H1 (cell line): ENCODE data around the gene MDH1. TPM values are rescaled to one million over a fixed set of nuclear protein-coding genes. Genes with fewer than 3 reads are reported as not detected.

ENCODE experiments used
- CTCF ChIA-PET: fragments of 300-600 bp; sonication (Branson Sonifier 250); formaldehyde crosslinking; loops from one replicate; lab custom pipeline; 2021; ENCODE audit not compliant: partially characterized antibody; lab: Charles Lee
- POLR2A ChIA-PET: fragments of 300-600 bp; sonication (Branson Sonifier 250); formaldehyde crosslinking; loops from one replicate; lab custom pipeline; 2021; ENCODE audit warnings: inconsistent platforms; ENCODE audit not compliant: partially characterized antibody; lab: Charles Lee
- DNase-seq, 2 experiments: peaks; one replicate each; pipeline versions ENCODE4 v3.0.0 to v3.0.0-alpha.2; 2010 to 2022; ENCODE audit warnings: low spot score in 2 of 2, low read depth in 1 of 2, mixed read lengths in 1 of 2
- FAIRE-seq: peaks from 2 replicates; lab custom pipeline; 2011; peaks lifted over from hg19 to GRCh38; lab: Jason Lieb, UNC
- H2AFZ ChIP-seq: 2 replicates; pipeline ENCODE4 v1.8.1; 2012; ENCODE audit warnings: low read length, inconsistent platforms
- H2AK5ac ChIP-seq: 2 replicates; pipeline ENCODE4 v1.6.1; 2013; ENCODE audit warnings: low read depth, low read length
- H2BK120ac ChIP-seq: replicated peaks from 2 replicates; pipeline ENCODE3; 2013; ENCODE audit warnings: low read depth, low read length, inconsistent platforms
- H2BK12ac ChIP-seq: 2 replicates; pipeline ENCODE4 v1.6.1; 2013; ENCODE audit warnings: low read depth, low read length
- H2BK15ac ChIP-seq: 2 replicates; pipeline ENCODE4 v1.6.1; 2013; ENCODE audit warnings: low read length
- H2BK20ac ChIP-seq: 2 replicates; pipeline ENCODE4 v1.6.1; 2013; ENCODE audit warnings: low read length
- H2BK5ac ChIP-seq: 2 replicates; pipeline ENCODE4 v1.6.1; 2013; ENCODE audit warnings: low read depth, low read length
- H3K14ac ChIP-seq: 2 replicates; pipeline ENCODE4 v1.6.1; 2013; ENCODE audit warnings: inconsistent platforms; ENCODE audit not compliant: insufficient read length
- H3K18ac ChIP-seq: 2 replicates; pipeline ENCODE4 v1.6.1; 2013; ENCODE audit warnings: low read length; ENCODE audit errors: extremely low read depth
- H3K23ac ChIP-seq: 2 replicates; pipeline ENCODE4 v1.6.1; 2013; ENCODE audit warnings: inconsistent platforms; ENCODE audit not compliant: insufficient read length
- H3K23me2 ChIP-seq: 2 replicates; pipeline ENCODE4 v1.6.1; 2013; ENCODE audit warnings: low read depth, low read length
- H3K27ac ChIP-seq: 2 replicates; pipeline ENCODE4 v1.6.1; 2011; ENCODE audit warnings: low read depth, low read length, inconsistent platforms
- H3K27me3 ChIP-seq, 4 experiments: replicated peaks in 1 of 4; 1 replicate in 1 of 4; 2 replicates in 3 of 4; pipeline versions ENCODE4 v1.6.1 to v1.8.1; 2011 to 2013; ENCODE audit warnings: low read length in 3 of 4, mild to moderate bottlenecking in 3 of 4, inconsistent platforms in 2 of 4, mixed read lengths in 2 of 4, moderate library complexity in 1 of 4; ENCODE audit not compliant: control insufficient read depth in 3 of 4, insufficient read depth in 3 of 4; ENCODE audit errors: extremely low read depth in 1 of 4
- H3K36me3 ChIP-seq, 4 experiments: 2 replicates each; pipeline versions ENCODE4 v1.6.1 to v1.8.1; 2011 to 2013; ENCODE audit warnings: mild to moderate bottlenecking in 4 of 4, low read length in 3 of 4, moderate library complexity in 2 of 4, control low read depth in 1 of 4, inconsistent platforms in 1 of 4; ENCODE audit not compliant: insufficient read depth in 4 of 4, control insufficient read depth in 2 of 4
- H3K4ac ChIP-seq: replicated peaks from 2 replicates; pipeline ENCODE3; 2013; ENCODE audit warnings: low read length, low read depth, mixed read lengths, inconsistent platforms; ENCODE audit not compliant: insufficient read length
- H3K4me1 ChIP-seq, 4 experiments: replicated peaks in 1 of 4; 1 replicate in 1 of 4; 2 replicates in 3 of 4; pipeline versions ENCODE4 v1.6.1 to v1.8.1; 2011 to 2013; ENCODE audit warnings: low read length in 3 of 4, inconsistent platforms in 2 of 4, mixed read lengths in 1 of 4; ENCODE audit not compliant: insufficient read depth in 4 of 4, control insufficient read depth in 3 of 4
- H3K4me2 ChIP-seq, 2 experiments: 2 replicates each; pipeline versions ENCODE4 v1.6.1 to v1.8.1; 2011 to 2013; ENCODE audit warnings: low read depth in 2 of 2, low read length in 2 of 2, control low read depth in 1 of 2, inconsistent platforms in 1 of 2, mild to moderate bottlenecking in 1 of 2; ENCODE audit not compliant: insufficient read depth in 1 of 2
- H3K4me3 ChIP-seq, 4 experiments: fragments of 200-600, 300-600 bp in 1 of 4; sonication (generic), shearing (Covaris generic), sonication (Bioruptor Twin) in 1 of 4; 2 replicates each; pipeline versions ENCODE4 v1.5.1 to v1.8.1; 2011 to 2016; ENCODE audit warnings: low read length in 4 of 4, low read depth in 3 of 4, control low read depth in 2 of 4, inconsistent platforms in 2 of 4, mild to moderate bottlenecking in 2 of 4, mixed read lengths in 1 of 4, moderate library complexity in 1 of 4; ENCODE audit not compliant: insufficient read depth in 2 of 4; ENCODE audit errors: extremely low read depth in 1 of 4
- H3K56ac ChIP-seq: replicated peaks from 2 replicates; pipeline ENCODE3; 2013; ENCODE audit warnings: low read depth, mild to moderate bottlenecking, mixed read lengths, low read length, inconsistent platforms; ENCODE audit not compliant: insufficient read length
- H3K79me1 ChIP-seq: 2 replicates; pipeline ENCODE4 v1.6.1; 2013; ENCODE audit warnings: low read depth, low read length, control low read depth
- H3K79me2 ChIP-seq, 2 experiments: 2 replicates each; pipeline versions ENCODE4 v1.6.1 to v1.8.1; 2012 to 2013; ENCODE audit warnings: low read length in 2 of 2, mild to moderate bottlenecking in 2 of 2, inconsistent platforms in 1 of 2; ENCODE audit not compliant: insufficient read depth in 2 of 2, control insufficient read depth in 1 of 2
- H3K9ac ChIP-seq, 4 experiments: replicated peaks in 1 of 4; 1 replicate in 1 of 4; 2 replicates in 3 of 4; pipeline versions ENCODE4 v1.6.1 to v1.8.1; 2011 to 2013; ENCODE audit warnings: low read depth in 3 of 4, low read length in 3 of 4, control low read depth in 2 of 4, mild to moderate bottlenecking in 2 of 4, moderate library complexity in 2 of 4, inconsistent platforms in 1 of 4; ENCODE audit errors: extremely low read depth in 1 of 4
- H3K9me3 ChIP-seq, 2 experiments: 2 replicates each; pipeline versions ENCODE4 v1.6.1 to v1.8.1; 2012 to 2013; ENCODE audit warnings: mild to moderate bottlenecking in 2 of 2, moderate library complexity in 2 of 2, control low read depth in 1 of 2, inconsistent platforms in 1 of 2, low read depth in 1 of 2, low read length in 1 of 2, mixed read lengths in 1 of 2; ENCODE audit not compliant: insufficient read depth in 2 of 2
- H4K20me1 ChIP-seq, 2 experiments: replicated peaks in 1 of 2; 2 replicates each; pipeline versions ENCODE3 to v1.8.1; 2011 to 2013; ENCODE audit warnings: inconsistent platforms in 2 of 2, low read length in 2 of 2, mild to moderate bottlenecking in 1 of 2; ENCODE audit not compliant: insufficient read depth in 2 of 2, control insufficient read depth in 1 of 2
- H4K5ac ChIP-seq: 2 replicates; pipeline ENCODE4 v1.6.1; 2013; ENCODE audit warnings: low read length, low read depth, mixed read lengths, inconsistent platforms; ENCODE audit not compliant: insufficient read length
- H4K8ac ChIP-seq: 2 replicates; pipeline ENCODE4 v1.8.0; 2013; ENCODE audit warnings: mild to moderate bottlenecking, moderate library complexity, low read length, inconsistent platforms; ENCODE audit not compliant: insufficient read depth; ENCODE audit errors: extremely low read depth
- H4K91ac ChIP-seq: replicated peaks from 2 replicates; pipeline ENCODE3; 2013; ENCODE audit warnings: low read length, mixed read lengths, inconsistent platforms; ENCODE audit not compliant: insufficient read length
- KDM4A ChIP-seq: IDR thresholded peaks from one replicate; pipeline ENCODE4 v1.7.1; 2012; ENCODE audit warnings: low read depth, mild to moderate bottlenecking, moderate library complexity, low read length, inconsistent platforms; ENCODE audit not compliant: severe bottlenecking
- WGBS, 2 experiments: shearing (Covaris generic) in 1 of 2; methylation state at CpG; one replicate each; pipeline versions ENCODE4 v1.1.6 to v1.1.7; 2013 to 2015; ENCODE audit warnings: low lambda C conversion rate in 2 of 2, mixed read lengths in 2 of 2, inconsistent platforms in 1 of 2, low coverage in 1 of 2, missing lambda C conversion rate in 1 of 2; ENCODE audit not compliant: insufficient replicate concordance in 2 of 2, insufficient coverage in 1 of 2, insufficient read length in 1 of 2; ENCODE audit errors: extremely low coverage in 1 of 2, missing lambda C conversion rate in 1 of 2; 5-methylcytosine and 5-hydroxymethylcytosine counted together
- polyA plus RNA-seq, 7 experiments: library from polyadenylated mRNA; depleted of rRNA in 3 of 7; stranded (reverse) in 5 of 7; unstranded in 2 of 7; fragments of >200 nt in 5 of 7; fragments of 200-250 nt in 2 of 7; gene quantifications; 1 replicate in 5 of 7; 2 replicates in 1 of 7; 4 replicates in 1 of 7; pipeline versions ENCODE4 v1.2.1 to v1.2.3, GENCODE V29; 2011 to 2013; ENCODE audit warnings: missing spikeins in 2 of 7, mixed read lengths in 2 of 7
- total RNA-seq: library from RNA; stranded (reverse); fragmentation: NEBNext Ultra II Directional; extraction: Animal tissue kit (Norgen Biotek cat#: 25700); gene quantifications from 2 replicates; pipeline ENCODE4 v1.2.1, GENCODE V29; 2021

Gene MDH1
- total and polyA plus RNA-seq, 2 of the 8 experiments (the other 6 are each of a cell fraction or from before 2014, with no cell fraction given) = 353 to 376 TPM

- no peak for DNase-seq
- Histone ChIP-seq H3K36me3 (0 out of 8 replicates have a peak, but pooled peaks cover 0 to 3% (median 0%) of the 10 kb centered on the region in 4 experiments), H3K23me2 (no peaks in the 10 kb centered on the region), H3K9ac (no peak overlapping the region), H2BK5ac (no peak overlapping the region), H3K14ac (no peak overlapping the region), H3K79me1 (no peaks in the 10 kb centered on the region), H4K5ac (no peak overlapping the region), H3K27me3 (no peaks in the 10 kb centered on the region), H3K56ac (no peak overlapping the region), H3K4me3 (no peak overlapping the region), H3K23ac (no peak overlapping the region), H3K79me2 (no peaks in the 10 kb centered on the region), H3K4me2 (no peak overlapping the region), H4K8ac (no peak overlapping the region), H3K4ac (no peak overlapping the region), H2BK15ac (no peak overlapping the region), H2BK20ac (no peak overlapping the region), H3K4me1 (no peaks in the 10 kb centered on the region), H2AK5ac (no peak overlapping the region), H4K91ac (no peak overlapping the region), H2BK12ac (no peak overlapping the region), H2BK120ac (no peak overlapping the region), H2AFZ (no peak overlapping the region), H4K20me1 (no peaks in the 10 kb centered on the region), H3K9me3 (peaks cover 10 to 12% of the 10 kb centered on the region in 2 experiments), H3K18ac (no peak overlapping the region), H3K27ac (no peak overlapping the region)
- 85% methylated on average over 2 of the region's 2 CpGs; no CpG with 5 or more reads in 1 of the 2 experiments for WGBS, 2 experiments
- CTCF ChIA-PET = interaction anchor here (0.6 kb wide), 1 partner anchor 233 kb away, joined by 4 read pairs; no protein-coding TSS in a partner anchor
- TF ChIP-seq KDM4A = no peak
- no peak for FAIRE-seq
- POLR2A ChIA-PET = interaction anchor here (0.8 kb wide), 1 partner anchor 17 kb away, joined by 4 read pairs; no protein-coding TSS in a partner anchor
Measured at GRCh38 chr2:63632382-63632781, 43.6 kb downstream of the MDH1 start.
